ENCODE data around the gene GOLGB1.
"Not testable (repeated sequence)": the region's sequence is repeated elsewhere in the genome, so short reads cannot be mapped to it uniquely, and the experiment has no call there.

The GOLGB1 gene

DNA sequence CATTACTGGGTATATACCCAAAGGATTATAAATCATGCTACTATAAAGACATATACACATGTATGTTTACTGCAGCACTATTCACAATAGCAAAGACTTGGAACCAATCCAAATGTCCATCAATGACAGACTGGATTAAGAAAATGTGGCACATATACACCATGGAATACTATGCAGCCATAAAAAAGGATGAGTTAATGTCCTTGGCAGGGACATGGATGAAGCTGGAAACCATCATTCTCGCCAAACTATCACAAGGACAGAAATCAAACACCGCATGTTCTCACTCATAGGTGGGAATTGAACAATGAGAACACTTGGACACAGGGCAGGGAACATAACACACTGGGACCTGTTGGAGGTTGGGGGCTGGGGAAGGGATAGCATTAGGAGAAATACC, 6.4 kb downstream of the GOLGB1 start:
- not testable (repeated sequence) for DNase-seq

DNA sequence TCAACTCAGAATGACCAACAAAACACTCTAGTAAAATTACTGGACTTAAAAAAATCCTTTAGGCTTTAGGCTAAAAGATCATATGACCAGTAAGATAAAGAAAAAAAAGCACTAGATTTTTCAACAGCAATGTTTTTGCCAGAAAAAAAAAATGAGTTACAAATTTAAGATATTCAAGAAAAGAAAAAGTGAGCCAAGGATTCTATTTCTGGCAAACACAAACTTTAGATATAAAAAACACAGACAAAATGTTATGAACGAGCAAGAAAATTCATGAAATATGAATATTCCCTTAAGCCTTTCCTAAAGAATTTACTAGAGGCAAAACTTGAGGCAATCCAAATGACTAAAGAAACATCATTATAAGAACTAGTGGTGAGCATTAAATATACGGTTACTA, 8.6 kb downstream of the GOLGB1 start:
- DNase-seq, result no peak

DNA sequence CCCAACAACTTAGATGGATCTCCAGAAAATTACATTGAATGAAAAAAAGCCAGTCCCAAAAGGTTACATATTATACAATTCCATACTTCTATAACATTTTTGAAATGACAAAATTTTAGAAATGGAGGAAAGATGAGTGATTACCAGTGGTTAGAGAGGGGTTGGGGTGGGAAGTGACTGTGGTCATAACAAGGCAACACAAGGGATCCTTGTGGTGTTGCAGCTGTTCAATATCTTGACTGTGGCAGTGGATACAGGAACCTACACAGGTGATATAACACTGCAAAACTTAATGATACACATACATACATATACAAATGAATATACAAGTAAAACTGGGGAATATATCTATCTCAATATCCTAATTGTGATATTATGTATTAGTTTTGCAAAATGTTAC, 9.6 kb downstream of the GOLGB1 start:
- no peak for DNase-seq

DNA sequence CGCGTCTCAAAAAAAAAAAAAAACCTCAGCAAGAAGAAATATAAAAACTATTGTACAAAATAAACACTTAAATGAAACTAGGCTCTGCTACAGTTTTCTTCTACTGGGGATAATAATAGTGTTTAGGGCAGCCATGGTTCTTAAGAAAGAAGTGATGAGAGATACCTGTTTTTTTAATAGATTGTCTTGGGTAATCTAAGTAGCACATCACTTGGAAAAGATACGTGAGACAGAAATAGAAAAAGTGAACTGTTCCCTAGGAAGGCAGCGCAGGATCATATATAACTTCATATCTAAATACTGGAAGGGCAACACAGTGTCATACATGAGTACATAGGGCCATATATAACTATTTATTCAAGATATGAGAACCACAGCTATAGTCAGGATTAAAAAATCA, 11.9 kb downstream of the GOLGB1 start:
- no peak for DNase-seq

DNA sequence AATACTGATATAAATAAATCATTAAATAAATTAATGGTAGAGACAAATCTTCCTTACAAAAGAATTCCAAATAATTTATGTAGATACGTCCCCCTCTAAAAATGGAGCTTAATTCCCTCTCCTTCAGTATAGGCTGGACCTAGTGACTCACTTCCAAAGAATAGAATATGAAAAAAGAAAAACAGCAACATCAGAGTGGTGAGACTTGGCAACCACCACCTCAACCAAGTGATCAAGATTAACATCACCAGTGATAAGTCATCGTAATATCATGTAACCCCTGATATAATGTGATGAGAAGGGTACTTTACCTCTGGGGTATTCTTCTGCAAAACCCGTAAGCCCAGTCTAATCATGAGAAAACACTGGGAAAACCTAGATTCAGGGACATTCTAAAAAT, 13.4 kb downstream of the GOLGB1 start:
- DNase-seq, result peak; percentile 26

DNA sequence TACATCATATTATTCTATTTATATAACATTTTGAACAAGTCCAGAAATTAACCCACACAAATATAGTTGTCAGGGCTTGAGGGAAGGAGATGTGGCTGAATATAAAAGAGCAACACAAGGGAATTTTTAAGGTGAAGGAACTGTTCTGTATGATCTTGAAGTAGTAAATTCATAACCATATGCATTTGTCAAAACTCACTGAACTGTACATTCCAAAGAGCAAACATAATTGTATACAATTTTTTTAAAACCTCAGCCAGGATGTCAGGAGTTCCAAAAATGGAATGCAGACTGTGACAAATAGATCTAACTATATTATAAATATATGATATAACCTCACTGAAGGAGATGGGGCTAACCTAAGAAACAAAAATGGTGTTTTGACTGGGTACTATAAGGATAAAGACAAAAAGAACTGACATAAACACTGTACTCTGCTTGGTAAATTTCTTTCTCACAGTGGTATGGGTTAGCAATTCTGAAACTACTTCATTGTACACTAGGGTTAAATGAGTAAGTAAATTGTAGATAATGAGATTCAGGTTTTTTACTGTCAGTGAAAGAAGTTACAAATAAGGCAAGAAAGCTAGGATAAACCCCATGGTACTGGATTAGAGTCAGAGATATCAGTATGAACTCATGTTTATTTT, 14.4 kb downstream of the GOLGB1 start:
- DNase-seq, result no peak

DNA sequence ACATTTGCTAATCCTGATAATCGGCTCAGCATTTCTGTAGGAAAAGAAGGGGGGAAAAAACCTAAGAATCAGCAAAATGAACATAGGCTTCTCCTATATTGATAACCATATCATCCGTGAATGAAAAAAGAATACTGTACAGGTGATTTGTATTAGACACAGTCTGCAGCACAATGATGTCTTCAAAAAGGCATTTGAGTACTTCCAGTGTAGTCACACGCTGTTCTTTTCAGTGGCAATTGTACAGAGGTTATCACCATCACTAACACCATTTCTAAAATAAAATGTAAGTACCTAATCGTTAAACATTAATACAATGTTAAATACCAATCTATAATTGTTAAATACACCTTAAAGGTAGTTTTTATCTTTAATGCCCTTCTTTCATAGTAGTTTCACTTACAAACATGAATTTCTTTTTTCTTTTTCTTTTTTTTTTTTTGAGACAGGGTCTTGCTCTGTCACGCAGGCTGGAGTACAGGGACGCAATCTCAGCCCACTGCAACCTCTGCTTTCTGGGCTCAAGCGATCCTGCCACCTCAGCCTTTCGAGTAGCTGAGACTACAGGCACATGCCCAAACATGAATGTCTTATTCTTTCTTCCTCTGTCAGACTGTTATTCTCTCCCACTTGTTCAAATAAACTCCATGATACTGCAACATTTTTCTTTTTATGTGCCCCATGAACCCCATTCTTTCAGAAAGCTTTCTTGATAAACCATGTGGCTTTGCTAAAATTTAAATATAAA, 18.4 kb downstream of the GOLGB1 start:
- DNase-seq, result no peak

DNA sequence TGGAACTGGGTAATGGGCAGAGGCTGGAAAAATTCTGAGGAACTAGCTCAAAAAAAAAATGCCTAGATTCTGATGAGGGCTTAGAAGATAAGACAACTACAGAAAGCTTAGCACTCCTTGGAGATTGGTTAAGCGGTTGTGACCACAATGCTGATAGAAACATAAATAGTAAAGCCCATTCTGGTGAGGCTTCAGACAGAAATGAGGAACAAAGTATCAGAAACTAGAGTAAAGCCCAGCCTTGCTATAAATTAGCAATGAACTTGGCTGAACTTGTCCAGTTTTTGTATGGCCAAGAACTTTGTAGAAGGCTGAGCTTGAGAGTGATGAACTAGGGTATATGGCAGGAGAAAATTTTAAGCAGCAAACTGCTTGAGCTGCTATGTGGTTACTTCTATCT, 25.4 kb downstream of the GOLGB1 start:
- DNase-seq, result no peak

DNA sequence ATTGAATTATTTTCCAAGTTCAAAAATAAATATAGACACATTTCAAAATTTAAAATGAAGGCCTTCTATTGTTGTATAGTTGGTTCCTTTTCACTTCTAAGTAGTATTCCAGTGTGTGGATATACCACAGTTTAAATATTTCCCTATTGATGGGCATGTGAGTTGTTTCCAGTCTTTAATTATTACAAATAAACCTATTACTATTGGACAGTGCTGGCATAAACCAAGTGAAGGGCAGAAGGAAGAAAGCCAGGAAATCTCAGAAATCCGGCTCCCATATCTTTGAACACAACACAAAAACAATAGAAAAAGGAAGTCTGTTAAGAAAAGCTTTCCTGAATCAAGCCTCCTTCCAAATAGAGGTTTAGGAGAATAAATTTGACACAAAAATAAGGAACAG, 26.1 kb downstream of the GOLGB1 start:
- no peak for DNase-seq

DNA sequence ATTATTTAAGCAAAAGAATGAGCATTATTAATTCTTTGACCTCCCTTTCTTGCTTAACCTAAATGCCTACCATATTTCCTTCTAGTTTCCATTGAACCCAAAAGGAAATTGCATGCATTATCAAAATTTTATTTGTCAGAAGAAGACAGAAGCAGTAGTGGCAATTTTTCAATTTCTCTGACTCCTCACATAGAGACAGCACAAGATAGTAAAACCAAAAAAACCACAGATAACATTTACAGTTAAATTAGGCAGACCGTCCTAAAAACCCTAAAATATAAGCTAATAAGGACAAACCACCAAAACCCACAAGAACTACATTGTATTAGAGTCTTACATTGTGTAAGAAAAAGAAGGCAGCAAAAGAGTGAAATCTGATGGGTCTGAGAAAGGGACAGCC, 27.1 kb downstream of the GOLGB1 start:
- no peak for DNase-seq

DNA sequence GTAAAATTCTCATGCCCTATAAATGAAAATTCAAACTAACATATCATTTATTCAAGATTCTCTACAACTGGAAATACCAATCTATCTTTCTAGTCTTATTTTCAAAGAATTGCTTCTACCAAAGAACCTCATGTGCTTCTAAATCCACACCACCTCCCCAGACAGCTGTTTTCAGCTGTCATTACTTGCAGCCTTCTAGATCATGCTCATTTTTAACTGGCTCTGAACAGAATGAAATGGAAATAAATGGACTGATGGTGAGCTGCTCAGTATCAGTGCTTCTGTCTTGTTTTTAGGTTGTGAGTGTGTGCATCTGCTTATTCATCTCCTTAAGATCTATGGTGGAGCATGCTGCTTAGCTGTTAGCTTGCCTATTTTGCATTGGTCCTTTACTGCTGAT, 29.4 kb downstream of the GOLGB1 start:
- no peak for DNase-seq

DNA sequence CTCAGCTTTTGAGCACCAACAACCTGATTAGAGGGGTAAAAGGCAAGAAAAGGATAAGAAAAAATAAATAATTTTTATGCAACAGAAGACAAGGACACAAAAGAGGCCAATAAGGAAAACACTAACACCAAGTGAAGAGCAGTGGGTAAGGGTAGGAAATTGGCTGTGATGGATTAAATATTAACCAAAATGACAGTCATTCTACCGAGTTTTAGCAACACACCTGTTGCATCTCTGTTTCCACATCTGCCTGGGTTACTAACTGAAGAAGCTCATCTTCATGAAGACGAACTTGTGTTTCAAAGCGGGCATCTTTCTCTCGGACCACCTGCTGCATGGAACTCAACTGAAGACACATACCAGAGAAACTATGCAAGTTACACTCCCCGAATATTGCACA, 30.1 kb downstream of the GOLGB1 start:
- no peak for DNase-seq

DNA sequence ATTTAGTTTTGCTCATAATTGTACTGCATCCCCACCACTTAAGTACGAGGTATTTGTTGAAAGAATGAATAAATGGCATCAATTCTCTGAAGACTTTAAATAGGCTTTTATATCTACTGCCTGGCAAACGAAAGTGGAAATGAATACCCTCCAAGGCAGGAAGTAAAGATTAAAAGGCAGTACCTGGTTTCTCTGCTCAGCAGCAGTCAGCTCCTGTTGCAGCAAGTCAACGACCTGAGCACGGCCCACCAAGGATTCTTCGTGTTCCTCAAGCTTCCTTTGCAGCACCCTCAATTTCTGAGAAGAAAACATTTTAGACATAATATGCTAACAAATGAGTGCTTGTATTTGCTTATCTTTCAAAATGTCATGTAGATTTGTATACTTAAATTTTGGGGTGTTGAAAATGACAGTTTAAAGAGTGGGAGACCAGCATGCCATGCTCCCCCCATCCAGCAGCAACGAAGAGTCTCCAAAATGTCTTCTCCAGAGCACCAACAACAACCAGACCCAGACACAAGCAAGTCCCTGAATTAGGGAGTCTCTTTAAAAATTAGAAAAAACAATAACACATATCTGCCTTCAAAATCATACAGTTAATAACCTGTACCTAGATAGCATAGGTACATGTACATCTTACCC, 31.2 kb downstream of the GOLGB1 start:
- no peak for DNase-seq

DNA sequence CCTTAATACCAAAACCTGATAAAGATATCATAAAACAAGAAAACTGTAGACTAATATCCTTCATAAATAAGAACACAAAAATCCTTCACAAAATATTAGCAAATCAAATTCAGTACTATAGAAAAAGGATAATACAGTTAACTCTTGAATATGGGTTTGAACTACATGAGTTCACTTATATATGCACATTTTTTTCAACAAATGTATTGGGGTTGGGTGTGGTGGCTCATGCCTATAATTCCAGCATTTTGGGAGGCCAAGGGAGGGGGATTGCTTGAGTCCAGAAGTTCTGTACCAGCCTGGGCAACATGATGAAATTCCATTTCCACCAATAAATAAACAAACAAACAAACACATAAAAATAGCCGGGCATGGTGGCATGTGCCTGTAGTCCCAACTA, 39.2 kb downstream of the GOLGB1 start:
- no peak for DNase-seq

DNA sequence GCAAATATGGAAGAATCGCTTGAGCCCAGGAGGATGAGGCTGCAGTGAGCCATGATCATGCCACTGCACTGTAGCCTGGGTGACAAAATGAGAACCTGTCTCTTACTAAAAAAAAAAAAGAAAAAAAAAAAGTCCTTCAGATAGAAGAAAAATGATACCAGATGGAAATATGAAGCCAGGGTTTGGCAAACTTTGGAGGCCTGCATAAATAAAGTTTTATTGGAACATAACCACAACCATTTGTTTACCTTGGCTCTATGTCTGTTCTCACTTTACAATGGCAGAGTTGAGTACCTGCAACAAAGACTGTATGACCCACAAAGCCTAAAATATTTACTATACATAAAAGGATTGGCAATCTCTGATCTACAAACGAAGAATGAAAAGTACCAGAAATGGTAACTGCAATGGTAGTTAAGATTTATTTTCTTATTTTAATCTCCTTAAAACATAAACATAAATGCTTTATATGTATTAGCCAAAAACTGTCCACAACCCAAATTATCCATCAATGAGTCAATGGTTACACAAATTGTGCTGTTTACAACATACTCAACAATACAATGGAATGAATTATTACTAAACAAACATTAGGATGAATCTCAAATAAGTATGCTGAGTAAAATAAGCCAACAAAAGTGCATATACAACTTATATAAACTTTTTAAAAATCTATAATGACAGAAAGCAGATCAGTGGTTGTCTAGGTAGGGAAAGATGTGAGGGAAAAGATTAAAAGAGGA, 41.8 kb downstream of the GOLGB1 start:
- DNase-seq, result no peak

DNA sequence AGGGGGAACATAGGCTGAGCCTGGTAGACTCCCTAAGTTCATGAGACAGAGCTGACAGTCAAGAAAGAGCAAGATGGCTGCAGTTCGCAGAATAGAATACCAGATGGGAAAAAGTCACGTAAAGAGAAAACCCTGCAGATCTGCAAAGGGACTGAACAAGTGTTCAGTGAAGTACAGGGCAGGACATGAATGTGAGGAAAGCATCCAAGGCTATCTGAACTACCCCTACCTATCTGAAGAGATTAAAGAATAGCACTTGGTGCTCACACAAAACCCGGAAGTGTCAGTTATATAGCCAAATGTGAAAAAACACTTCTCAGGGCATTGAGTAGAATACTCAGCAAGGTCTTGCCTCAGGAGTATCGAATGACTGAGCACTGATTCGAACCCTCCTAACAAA, 44.0 kb downstream of the GOLGB1 start:
- DNase-seq, result no peak

DNA sequence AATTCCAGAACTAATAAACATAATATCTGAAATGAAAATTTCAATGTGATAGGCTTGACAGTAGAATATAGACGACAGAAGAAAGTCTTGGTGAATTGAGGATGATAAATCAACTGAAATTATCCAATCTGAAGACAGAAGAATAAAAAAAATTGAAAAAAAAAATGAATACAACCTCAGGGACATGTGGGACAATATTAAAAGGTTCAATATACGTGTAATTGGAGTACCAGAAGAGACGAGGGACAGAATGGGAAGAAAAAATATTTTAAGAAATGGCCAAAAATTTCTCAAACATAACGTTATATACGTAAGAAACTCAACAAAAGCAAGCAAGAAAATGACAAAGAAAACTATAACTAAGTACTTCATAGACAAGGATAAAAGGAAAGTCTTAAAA, 45.6 kb downstream of the GOLGB1 start:
- DNase-seq, result no peak

DNA sequence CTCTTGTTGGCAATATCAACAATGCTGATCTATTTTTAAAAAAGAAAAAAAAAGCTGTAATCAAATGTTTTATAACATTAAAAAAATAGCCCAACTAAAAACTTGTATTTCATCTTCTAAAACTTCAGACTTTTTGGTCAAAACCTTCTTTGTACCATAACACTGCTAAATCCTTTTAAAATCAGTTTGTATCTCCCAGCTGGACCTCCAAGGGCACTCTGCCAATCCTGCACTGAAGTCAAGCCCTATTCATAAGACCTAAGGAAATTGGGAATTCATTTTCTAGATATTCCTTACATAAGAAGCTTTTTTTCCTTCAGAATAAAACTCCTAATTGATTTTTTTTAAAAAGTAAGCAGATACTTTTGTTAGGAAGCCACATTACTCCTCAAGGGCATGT, 50.6 kb downstream of the GOLGB1 start:
- no peak for DNase-seq

DNA sequence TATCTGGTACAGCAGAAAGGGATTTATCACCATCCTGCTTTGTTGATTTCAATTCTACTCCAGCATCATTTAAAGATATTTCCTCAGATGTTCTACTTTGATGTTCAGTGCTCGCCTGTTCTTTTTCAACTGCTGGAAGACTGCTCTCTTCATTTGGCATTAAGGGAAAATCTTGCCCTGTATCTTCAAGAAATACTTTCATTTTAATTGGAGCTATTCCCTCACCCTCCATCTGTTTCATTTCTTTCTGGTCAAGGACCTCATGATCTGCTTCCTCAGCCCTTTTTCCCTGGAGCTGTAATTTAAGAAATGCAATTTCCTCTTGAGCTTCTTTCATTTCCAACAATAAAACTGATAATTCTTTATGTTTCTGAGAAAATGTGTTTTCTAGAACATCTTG, 51.1 kb downstream of the GOLGB1 start:
- no peak for DNase-seq

DNA sequence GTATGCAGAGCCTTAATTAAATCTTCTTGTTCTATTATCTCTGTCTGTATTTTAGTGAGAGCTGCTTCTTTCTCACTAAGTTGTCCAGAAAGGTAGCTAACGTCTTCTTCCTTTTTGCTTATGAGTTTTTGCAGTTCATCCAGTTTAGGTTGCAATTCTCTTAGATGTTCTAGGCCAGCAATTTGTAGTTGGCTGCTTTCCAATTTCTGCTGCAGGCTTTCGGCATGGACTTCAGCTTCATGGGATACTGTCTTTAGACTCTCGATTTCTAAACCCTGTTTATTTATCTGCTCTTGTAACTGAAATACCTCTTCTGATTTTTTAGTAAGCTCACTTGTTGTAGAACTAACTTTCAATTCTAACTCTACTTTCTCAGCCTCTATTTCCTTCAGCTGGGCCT, 53.4 kb downstream of the GOLGB1 start:
- DNase-seq, result no peak

DNA sequence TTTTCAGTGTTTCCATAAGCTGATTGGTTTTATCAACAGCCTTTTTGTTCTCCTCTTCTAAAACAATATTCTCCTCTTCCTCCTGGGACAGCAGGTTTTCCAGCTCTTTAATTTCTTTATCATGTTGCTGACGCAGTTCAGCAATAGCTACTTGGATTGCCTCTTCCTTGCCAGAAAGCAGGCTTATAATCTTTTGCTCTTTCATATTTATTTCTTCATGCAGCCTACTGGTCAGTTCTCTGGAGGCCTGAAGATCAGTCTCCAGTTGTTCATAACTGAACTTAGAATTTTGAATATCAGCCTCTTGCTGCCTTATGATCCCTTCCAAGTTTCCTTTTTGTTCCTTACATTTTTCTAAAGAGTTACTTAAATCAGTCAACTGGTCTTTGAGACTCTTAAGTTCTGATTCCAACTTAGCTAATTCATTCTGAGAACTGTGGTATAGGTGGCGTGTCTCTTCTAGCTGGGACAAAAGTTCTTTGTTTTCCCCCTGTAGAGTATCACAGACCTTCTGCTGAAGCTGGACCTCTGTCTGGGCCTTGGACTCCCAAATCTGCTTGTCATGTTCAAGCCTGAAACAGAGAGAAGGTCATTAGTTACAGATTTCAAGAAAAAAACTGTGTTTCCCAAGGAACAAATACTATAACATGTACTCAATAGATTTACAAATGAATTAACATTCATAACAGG, 57.4 kb downstream of the GOLGB1 start:
- no peak for DNase-seq

DNA sequence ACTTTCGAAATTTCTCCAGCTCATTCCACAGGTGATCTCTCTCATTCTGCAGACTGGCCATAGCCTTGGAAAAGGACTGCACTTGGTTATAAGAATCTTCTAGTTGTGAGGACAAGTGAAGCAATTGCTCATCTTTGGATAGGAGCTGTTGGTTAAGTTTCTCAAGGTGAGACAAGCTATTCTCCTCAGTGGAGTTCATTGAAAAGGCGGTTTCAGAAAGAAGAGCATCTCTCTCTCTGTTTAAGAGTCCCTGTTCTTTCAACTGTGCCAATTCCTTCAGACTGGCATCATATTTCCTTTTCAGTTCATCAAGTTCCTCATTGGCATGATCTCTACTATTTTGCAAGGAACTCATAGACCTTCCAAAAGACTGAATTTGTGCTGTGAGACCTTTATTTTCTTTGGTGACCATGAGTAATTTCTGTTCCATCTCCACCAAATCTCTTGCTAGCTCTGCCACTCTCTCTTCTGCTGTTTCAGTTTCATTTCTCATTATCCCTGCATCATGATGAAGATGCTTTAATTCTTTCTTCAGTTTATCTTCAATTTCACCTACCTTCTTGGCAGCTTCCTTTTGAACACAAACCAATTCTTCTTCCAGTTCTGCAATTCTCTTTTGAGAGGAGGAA, 58.6 kb downstream of the GOLGB1 start:
- DNase-seq, result no peak

DNA sequence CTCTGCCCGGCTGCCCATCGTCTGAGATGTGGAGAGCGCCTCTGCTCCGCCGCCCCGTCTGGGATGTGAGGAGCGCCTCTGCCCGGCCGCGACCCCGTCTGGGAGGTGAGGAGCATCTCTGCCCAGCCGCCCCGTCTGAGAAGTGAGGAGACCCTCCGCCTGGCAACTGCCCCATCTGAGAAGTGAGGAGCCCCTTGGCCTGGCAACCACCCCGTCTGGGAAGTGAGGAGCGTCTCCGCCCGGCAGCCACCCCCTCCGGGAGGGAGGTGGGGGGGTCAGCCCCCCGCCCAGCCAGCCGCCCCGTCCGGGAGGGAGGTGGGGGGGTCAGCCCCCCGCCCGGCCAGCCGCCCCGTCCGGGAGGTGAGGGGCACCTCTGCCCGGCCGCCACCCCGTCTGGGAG, 60.8 kb downstream of the GOLGB1 start:
- DNase-seq, result not testable (repeated sequence)
